ENCODE measurements around the gene GLT8D2.

DNA sequence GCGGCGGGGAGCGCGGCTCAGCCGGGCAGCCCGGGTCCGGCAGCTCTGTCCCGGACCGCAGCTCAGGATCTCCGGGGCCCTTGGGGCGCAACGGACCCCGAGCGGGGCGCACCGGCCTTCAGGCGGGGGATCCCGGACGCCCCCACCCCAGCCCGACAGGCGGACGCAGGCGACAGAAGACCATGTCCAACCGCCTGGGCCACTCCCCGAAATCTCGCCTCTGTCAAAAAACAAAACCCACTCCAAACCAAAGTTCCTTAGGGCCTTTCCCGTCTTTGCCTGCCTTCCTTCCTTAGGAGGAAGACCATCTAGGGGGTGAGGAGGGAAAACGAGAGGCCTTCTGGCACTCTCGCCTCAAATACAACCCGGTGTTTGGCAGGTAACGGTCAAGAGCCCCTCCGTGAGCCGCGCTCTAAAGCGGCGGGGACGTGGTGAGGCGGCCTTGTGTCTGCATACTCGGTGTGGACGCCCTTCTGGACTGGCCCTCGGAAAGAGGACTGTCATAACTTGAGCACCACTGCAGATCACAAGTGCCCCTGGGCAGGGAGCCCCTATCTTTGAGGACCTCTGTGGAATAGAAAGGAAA, 14.9 kb upstream of the GLT8D2 start:
- TF ChIP-seq, protein P1, sequence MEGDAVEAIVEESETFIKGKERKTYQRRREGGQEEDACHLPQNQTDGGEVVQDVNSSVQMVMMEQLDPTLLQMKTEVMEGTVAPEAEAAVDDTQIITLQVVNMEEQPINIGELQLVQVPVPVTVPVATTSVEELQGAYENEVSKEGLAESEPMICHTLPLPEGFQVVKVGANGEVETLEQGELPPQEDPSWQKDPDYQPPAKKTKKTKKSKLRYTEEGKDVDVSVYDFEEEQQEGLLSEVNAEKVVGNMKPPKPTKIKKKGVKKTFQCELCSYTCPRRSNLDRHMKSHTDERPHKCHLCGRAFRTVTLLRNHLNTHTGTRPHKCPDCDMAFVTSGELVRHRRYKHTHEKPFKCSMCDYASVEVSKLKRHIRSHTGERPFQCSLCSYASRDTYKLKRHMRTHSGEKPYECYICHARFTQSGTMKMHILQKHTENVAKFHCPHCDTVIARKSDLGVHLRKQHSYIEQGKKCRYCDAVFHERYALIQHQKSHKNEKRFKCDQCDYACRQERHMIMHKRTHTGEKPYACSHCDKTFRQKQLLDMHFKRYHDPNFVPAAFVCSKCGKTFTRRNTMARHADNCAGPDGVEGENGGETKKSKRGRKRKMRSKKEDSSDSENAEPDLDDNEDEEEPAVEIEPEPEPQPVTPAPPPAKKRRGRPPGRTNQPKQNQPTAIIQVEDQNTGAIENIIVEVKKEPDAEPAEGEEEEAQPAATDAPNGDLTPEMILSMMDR (conservative IDR thresholded peaks at IDR 0.05): no peak
- TF ChIP-seq ZFX (IDR thresholded peaks at IDR 0.05): peak; percentile 34; the same call in 1 of the 2 replicates
